Endodermal cell (in vitro differentiated cells): ENCODE measurements around the gene COLQ. TPM values are rescaled to one million over a fixed set of nuclear protein-coding genes. Genes with fewer than 3 reads are reported as not detected.

ENCODE experiments used
- DNase-seq: peaks from one replicate; pipeline ENCODE4 v3.0.0-alpha.2; 2017
- H3K27ac ChIP-seq: 2 replicates; pipeline ENCODE4 v1.5.1; 2013; ENCODE audit warnings: mild to moderate bottlenecking, low read depth, low read length, moderate library complexity
- H3K27me3 ChIP-seq: 2 replicates; pipeline ENCODE4 v1.6.1; 2013; ENCODE audit warnings: mild to moderate bottlenecking, low read length, moderate library complexity; ENCODE audit not compliant: insufficient read depth, control insufficient read depth, poor library complexity, severe bottlenecking
- H3K36me3 ChIP-seq: 2 replicates; pipeline ENCODE4 v1.7.0; 2013; ENCODE audit warnings: mild to moderate bottlenecking, low read length, moderate library complexity; ENCODE audit not compliant: control insufficient read depth, insufficient read depth
- H3K4me1 ChIP-seq: one replicate; pipeline ENCODE4 v1.7.0; 2013; ENCODE audit warnings: low read length; ENCODE audit not compliant: control insufficient read depth, insufficient read depth
- H3K4me3 ChIP-seq: 2 replicates; pipeline ENCODE4 v1.5.1; 2013; ENCODE audit warnings: mild to moderate bottlenecking, low read length, moderate library complexity
- H3K9ac ChIP-seq: 2 replicates; pipeline ENCODE4 v1.6.1; 2013; ENCODE audit warnings: mild to moderate bottlenecking, low read length, moderate library complexity; ENCODE audit not compliant: poor library complexity, severe bottlenecking; ENCODE audit errors: extremely low read depth
- H3K9me3 ChIP-seq: 2 replicates; pipeline ENCODE4 v1.6.1; 2013; ENCODE audit warnings: mild to moderate bottlenecking, low read length, moderate library complexity; ENCODE audit not compliant: control insufficient read depth
- H3K27ac Mint-ChIP-seq: 2 replicates; pipeline ENCODE4 v1.8.0; 2020; ENCODE audit warnings: mixed read lengths
- H3K27me3 Mint-ChIP-seq: 2 replicates; pipeline ENCODE4 v1.8.0; 2021; ENCODE audit warnings: mild to moderate bottlenecking, mixed read lengths; ENCODE audit not compliant: insufficient read depth
- H3K36me3 Mint-ChIP-seq: 2 replicates; pipeline ENCODE4 v1.8.0; 2020; ENCODE audit warnings: low read depth, mixed read lengths
- H3K4me1 Mint-ChIP-seq: 2 replicates; pipeline ENCODE4 v1.8.0; 2020; ENCODE audit warnings: mixed read lengths
- H3K4me3 Mint-ChIP-seq: 2 replicates; pipeline ENCODE4 v1.8.0; 2020; ENCODE audit warnings: mild to moderate bottlenecking, moderate library complexity, mixed read lengths
- H3K9me3 Mint-ChIP-seq: 2 replicates; pipeline ENCODE4 v1.8.0; 2020; ENCODE audit warnings: mild to moderate bottlenecking, mixed read lengths
- CTCF ChIP-seq: fragments of 200-600 bp; sonication (generic); conservative IDR thresholded peaks from 2 replicates; pipeline ENCODE4 v1.5.0; 2021; ENCODE audit warnings: antibody characterized with exemption, mild to moderate bottlenecking
- WGBS, 2 experiments: methylation state at CpG; one replicate each; pipeline versions ENCODE4 v1.1.5 to v1.1.7; 2013; ENCODE audit warnings: missing lambda C conversion rate in 2 of 2, mixed read lengths in 1 of 2; ENCODE audit not compliant: insufficient coverage in 1 of 2, insufficient read length in 1 of 2; 5-methylcytosine and 5-hydroxymethylcytosine counted together
- microRNA-seq: library from miRNA; unstranded; fragments of <30 nt; microRNA quantifications from one replicate; pipeline ENCODE4 v1.2.0, GENCODE V29; 2020; ENCODE audit warnings: borderline microRNAs expressed
- total RNA-seq, 2 donors: library from RNA; stranded (reverse); fragmentation: NEBNext Ultra II Directional in 1 of 2; extraction: Animal tissue kit (Norgen Biotek cat#: 25700) in 1 of 2; gene quantifications; 2 replicates in 1 of 2; 3 replicates in 1 of 2; pipeline ENCODE4 v1.2.1, GENCODE V29; 2021

The COLQ gene
- total RNA-seq, 2 donors from 2014 or later: 3.1 to 7.3 TPM

- no peaks in the 10 kb centered on the region for H3K9me3 Mint-ChIP-seq
- H3K36me3 Mint-ChIP-seq: peaks cover 3% of the 10 kb centered on the region
- no peak for TF ChIP-seq CTCF
- no peaks in the 10 kb centered on the region for H3K36me3 ChIP-seq
- WGBS, 2 experiments: 92 to 97% methylated on average over 3 of the region's 3 CpGs
- H3K27me3 Mint-ChIP-seq: no peaks in the 10 kb centered on the region
- H3K4me1 ChIP-seq: no peaks in the 10 kb centered on the region
- H3K4me1 Mint-ChIP-seq: no peaks in the 10 kb centered on the region
- no peak for DNase-seq
- H3K27ac ChIP-seq: no peak overlapping the region
- H3K27ac Mint-ChIP-seq: no peak overlapping the region
- no peaks in the 10 kb centered on the region for H3K27me3 ChIP-seq
- H3K4me3 ChIP-seq: no peak overlapping the region
- H3K4me3 Mint-ChIP-seq: no peak overlapping the region
- no peaks in the 10 kb centered on the region for H3K9me3 ChIP-seq
- no peak overlapping the region for H3K9ac ChIP-seq
Observed at GRCh38 chr3:15403965-15404364, 117.5 kb downstream of the COLQ start.

GRCh38 chr3:15403495-15403894, 118.0 kb downstream of the COLQ start:
- DNase-seq: no peak
- Histone ChIP-seq H3K27ac (no peak overlapping the region), H3K27me3 (no peaks in the 10 kb centered on the region), H3K9ac (no peak overlapping the region), H3K9me3 (no peaks in the 10 kb centered on the region), H3K36me3 (no peaks in the 10 kb centered on the region), H3K4me3 (no peak overlapping the region), H3K4me1 (no peaks in the 10 kb centered on the region)
- Mint-ChIP-seq H3K27ac (no peak overlapping the region), H3K4me1 (no peaks in the 10 kb centered on the region), H3K27me3 (no peaks in the 10 kb centered on the region), H3K4me3 (no peak overlapping the region), H3K9me3 (peaks cover 3% of the 10 kb centered on the region), H3K36me3 (peaks cover 3% of the 10 kb centered on the region)
- 94 to 100% methylated on average over 3 of the region's 3 CpGs for WGBS, 2 experiments
- no peak for TF ChIP-seq CTCF

- WGBS, 2 experiments: 84 to 88% methylated on average over 3 to 4 of the region's 4 CpGs
- H3K9me3 ChIP-seq: peaks cover 14% of the 10 kb centered on the region
Observed at GRCh38 chr3:15401936-15402335, 119.6 kb downstream of the COLQ start.

More at GRCh38 chr3:15401936-15402335, 119.6 kb downstream of the COLQ start:
- H3K4me3 ChIP-seq: no peak overlapping the region
- H3K27ac Mint-ChIP-seq: no peak overlapping the region
- DNase-seq: no peak
- H3K27ac ChIP-seq: no peak overlapping the region
- H3K4me1 Mint-ChIP-seq: no peaks in the 10 kb centered on the region
- TF ChIP-seq CTCF: no peak
- H3K27me3 Mint-ChIP-seq: no peaks in the 10 kb centered on the region
- H3K4me3 Mint-ChIP-seq: no peak overlapping the region
- no peaks in the 10 kb centered on the region for H3K27me3 ChIP-seq
- no peaks in the 10 kb centered on the region for H3K4me1 ChIP-seq
- H3K9me3 Mint-ChIP-seq: peaks cover 18% of the 10 kb centered on the region
- peaks cover 5% of the 10 kb centered on the region for H3K36me3 Mint-ChIP-seq
- no peaks in the 10 kb centered on the region for H3K36me3 ChIP-seq
- H3K9ac ChIP-seq: no peak overlapping the region

Small RNAs within 50 kb of the gene (microRNA-seq; reads per million reads assigned to microRNA genes)
- not detected for gene MIR4270

Other genes starting within 250 kb of the COLQ start
- gene SH3BP5, start 189.1 kb downstream of the COLQ start, total RNA-seq: 10 to 100 TPM; 25.8 to 30.3 TPM
- gene METTL6, start 94.2 kb downstream of the COLQ start, total RNA-seq: 10 to 100 TPM; 22.3 to 24.8 TPM
- 10 to 100 TPM; 29.1 to 33.1 TPM for gene EAF1, start 94.1 kb downstream of the COLQ start, total RNA-seq
- gene HACL1, start 79.9 kb upstream of the COLQ start, total RNA-seq: 10 to 100 TPM; 39.4 to 41.8 TPM
- 10 to 100 TPM; 25.7 to 27.8 TPM for gene BTD, start 80.0 kb upstream of the COLQ start, total RNA-seq